Suppressor macrophage (primary cell): ENCODE measurements around the gene GPR156.

ENCODE experiments used
- DNase-seq, 4 experiments: peaks; one replicate each; pipeline ENCODE4 v3.0.0-alpha.2; 2020 to 2022

GPR156 gene

GRCh38 chr3:120192159-120192558, 92.9 kb downstream of the GPR156 start:
- no peak for DNase-seq

- DNase-seq: peak; percentile 9 to 38 (median 22)
Measured at GRCh38 chr3:120182613-120183511, 102.2 kb downstream of the GPR156 start.

GRCh38 chr3:120181632-120182031, 103.4 kb downstream of the GPR156 start:
- DNase-seq: no peak

- no peak for DNase-seq
Measured at GRCh38 chr3:120180731-120181412, 104.2 kb downstream of the GPR156 start.

- DNase-seq: peak in 3 of 4 experiments; percentile 31 to 38 (median 34)
Measured at GRCh38 chr3:120177707-120178306, 107.2 kb downstream of the GPR156 start.

- no peak for DNase-seq
Measured at GRCh38 chr3:120177151-120177550, 107.9 kb downstream of the GPR156 start.

GRCh38 chr3:120174811-120175539, 110.0 kb downstream of the GPR156 start:
- no peak for DNase-seq

GRCh38 chr3:120173056-120173675, 111.9 kb downstream of the GPR156 start:
- DNase-seq: no peak

- DNase-seq: no peak
Measured at GRCh38 chr3:120172070-120172469, 113.0 kb downstream of the GPR156 start.

- DNase-seq: no peak
Measured at GRCh38 chr3:120171134-120171873, 113.7 kb downstream of the GPR156 start.

GRCh38 chr3:120170223-120170622, 114.8 kb downstream of the GPR156 start:
- DNase-seq: no peak

- no peak for DNase-seq
Measured at GRCh38 chr3:120169407-120169806, 115.6 kb downstream of the GPR156 start.

- DNase-seq: no peak
Measured at GRCh38 chr3:120168611-120169010, 116.4 kb downstream of the GPR156 start.

GRCh38 chr3:120168038-120168437, 117.0 kb downstream of the GPR156 start:
- no peak for DNase-seq

- no peak for DNase-seq
Measured at GRCh38 chr3:120167488-120167887, 117.5 kb downstream of the GPR156 start.

GRCh38 chr3:120163816-120164215, 121.2 kb downstream of the GPR156 start:
- no peak for DNase-seq

- DNase-seq: no peak
Measured at GRCh38 chr3:120163026-120163425, 122.0 kb downstream of the GPR156 start.

- no peak for DNase-seq
Measured at GRCh38 chr3:120162400-120162799, 122.6 kb downstream of the GPR156 start.

- peak; percentile 17 to 58 (median 46) for DNase-seq
Measured at GRCh38 chr3:120161902-120162301, 123.1 kb downstream of the GPR156 start.

- peak; percentile 29 to 49 (median 42) for DNase-seq
Measured at GRCh38 chr3:120160050-120160449, 125.0 kb downstream of the GPR156 start.

- no peak for DNase-seq
Measured at GRCh38 chr3:120157681-120158080, 127.3 kb downstream of the GPR156 start.
